Activated T-helper 9 cell treated with anti-CD3 and anti-CD28 coated beads, Interleukin-2, amount 50 U/mL, for 16 hours (primary cell): ENCODE data around the gene ENTPD1.
"Not testable (repeated sequence)": the region's sequence is repeated elsewhere in the genome, so short reads cannot be mapped to it uniquely, and the experiment has no call there.

Experiments
- DNase-seq: peaks from one replicate; pipeline ENCODE4 v3.0.0-alpha.2; 2020; ENCODE audit warnings: low read depth

ENTPD1 gene

GRCh38 chr10:95866467-95866842, 110.5 kb downstream of the ENTPD1 start:
- no peak for DNase-seq

- no peak for DNase-seq
These were observed 111.9 kb downstream of the ENTPD1 start for GRCh38 chr10:95867866-95868265.

- no peak for DNase-seq
These were observed 116.3 kb downstream of the ENTPD1 start for GRCh38 chr10:95872158-95872711.

- DNase-seq = no peak
These were observed 117.2 kb downstream of the ENTPD1 start for GRCh38 chr10:95873139-95873538.

GRCh38 chr10:95873651-95874050, 117.7 kb downstream of the ENTPD1 start:
- no peak for DNase-seq

- DNase-seq = not testable (repeated sequence)
These were observed 118.8 kb downstream of the ENTPD1 start for GRCh38 chr10:95874783-95875182.

- DNase-seq = no peak
These were observed 120.8 kb downstream of the ENTPD1 start for GRCh38 chr10:95876756-95877155.

GRCh38 chr10:95877881-95878280, 121.9 kb downstream of the ENTPD1 start:
- DNase-seq = no peak

- DNase-seq = no peak
These were observed 124.7 kb downstream of the ENTPD1 start for GRCh38 chr10:95880704-95881103.

- no peak for DNase-seq
These were observed 125.4 kb downstream of the ENTPD1 start for GRCh38 chr10:95881316-95881715.

GRCh38 chr10:95889830-95890229, 133.9 kb downstream of the ENTPD1 start:
- no peak for DNase-seq

- DNase-seq = no peak
These were observed 140.3 kb downstream of the ENTPD1 start for GRCh38 chr10:95896071-95896850.

- DNase-seq = not testable (repeated sequence)
These were observed 150.1 kb downstream of the ENTPD1 start for GRCh38 chr10:95905897-95906580.

- peak; percentile 8 for DNase-seq
These were observed 150.9 kb downstream of the ENTPD1 start for GRCh38 chr10:95906677-95907455.

GRCh38 chr10:95907456-95908253, 151.7 kb downstream of the ENTPD1 start, which contains the start of gene CC2D2B:
TSS of gene CC2D2B (plus strand) at chr10:95907975. CDS start at chr10:95911324, 3,349 bp downstream.
- peak; percentile 44 for DNase-seq

GRCh38 chr10:95908450-95908849, 152.5 kb downstream of the ENTPD1 start:
- DNase-seq = no peak

GRCh38 chr10:95909561-95909960, 153.6 kb downstream of the ENTPD1 start:
- DNase-seq = no peak

GRCh38 chr10:95916039-95916438, 160.1 kb downstream of the ENTPD1 start:
- not testable (repeated sequence) for DNase-seq
